ENCODE results near the gene SETD7. TPM values are rescaled to one million over a fixed set of nuclear protein-coding genes. Genes with fewer than 3 reads are reported as not detected.

SETD7 gene
- total RNA-seq, 1 donor from 2014 or later: 39.4 TPM

- ATAC-seq (no peak), DNase-seq (no peak)
- Histone ChIP-seq H3K4me1 (no peaks in the 10 kb centered on the region), H3K4me3 (no peak overlapping the region), H3K27me3 (ENCODE audit: low read depth) (no peaks in the 10 kb centered on the region), H3K36me3 (no peaks in the 10 kb centered on the region), H3K9me3 (no peaks in the 10 kb centered on the region), H3K27ac (no peak overlapping the region)
- intact Hi-C loops (cut with DNase I): no loop called here
- no peak for TF ChIP-seq CTCF (IDR thresholded peaks at IDR 0.05)
Measured at GRCh38 chr4:139584013-139584412, 28.0 kb upstream of the SETD7 start.

GRCh38 chr4:139582044-139582443, 26.0 kb upstream of the SETD7 start:
- intact Hi-C loops (cut with DNase I): no loop called here
- Histone ChIP-seq H3K9me3 (no peaks in the 10 kb centered on the region), H3K36me3 (no peaks in the 10 kb centered on the region), H3K4me1 (no peaks in the 10 kb centered on the region), H3K27ac (no peak overlapping the region), H3K27me3 (ENCODE audit: low read depth) (no peaks in the 10 kb centered on the region), H3K4me3 (no peak overlapping the region)
- ATAC-seq: no peak
- TF ChIP-seq CTCF (IDR thresholded peaks at IDR 0.05): no peak
- DNase-seq: no peak

DNA sequence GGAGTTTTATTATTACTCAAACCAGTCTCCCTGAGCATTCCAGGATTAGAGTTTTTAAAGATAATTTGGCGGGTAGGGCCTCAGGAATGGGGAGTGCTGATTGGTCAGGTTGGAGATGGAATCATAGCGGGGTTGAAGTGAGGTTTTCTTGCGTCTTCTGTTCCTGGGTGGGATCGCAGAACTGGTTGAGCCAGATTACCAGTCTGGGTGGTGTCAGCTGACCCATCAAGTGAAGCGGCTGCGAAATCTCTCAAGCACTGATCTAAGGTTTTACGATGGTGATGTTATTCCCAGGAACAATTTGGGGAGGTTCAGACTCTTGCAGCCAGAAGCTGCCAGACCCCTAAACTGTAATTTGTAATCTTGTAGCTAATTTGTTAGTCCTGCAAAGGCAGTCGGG, 25.1 kb upstream of the SETD7 start:
- DNase-seq: no peak

GRCh38 chr4:139576219-139576618, 20.2 kb upstream of the SETD7 start:
- no peak for ATAC-seq
- no peak for TF ChIP-seq CTCF (IDR thresholded peaks at IDR 0.05)
- H3K4me1 ChIP-seq: no peaks in the 10 kb centered on the region
- no peaks in the 10 kb centered on the region for H3K9me3 ChIP-seq
- H3K27ac ChIP-seq: no peak overlapping the region
- intact Hi-C loops (cut with DNase I): no loop called here
- no peak overlapping the region for H3K4me3 ChIP-seq
- DNase-seq: no peak
- H3K27me3 ChIP-seq (ENCODE audit: low read depth): no peaks in the 10 kb centered on the region
- no peaks in the 10 kb centered on the region for H3K36me3 ChIP-seq

More for the DNA sequence above, 25.1 kb upstream of the SETD7 start:
- H3K36me3 ChIP-seq: no peaks in the 10 kb centered on the region
- H3K4me3 ChIP-seq: no peak overlapping the region
- H3K4me1 ChIP-seq: no peaks in the 10 kb centered on the region
- intact Hi-C loops (cut with DNase I): no loop called here
- H3K27ac ChIP-seq: no peak overlapping the region
- ATAC-seq: no peak
- no peak for TF ChIP-seq CTCF (IDR thresholded peaks at IDR 0.05)
- H3K9me3 ChIP-seq: no peaks in the 10 kb centered on the region
- no peaks in the 10 kb centered on the region for H3K27me3 ChIP-seq (ENCODE audit: low read depth)

DNA sequence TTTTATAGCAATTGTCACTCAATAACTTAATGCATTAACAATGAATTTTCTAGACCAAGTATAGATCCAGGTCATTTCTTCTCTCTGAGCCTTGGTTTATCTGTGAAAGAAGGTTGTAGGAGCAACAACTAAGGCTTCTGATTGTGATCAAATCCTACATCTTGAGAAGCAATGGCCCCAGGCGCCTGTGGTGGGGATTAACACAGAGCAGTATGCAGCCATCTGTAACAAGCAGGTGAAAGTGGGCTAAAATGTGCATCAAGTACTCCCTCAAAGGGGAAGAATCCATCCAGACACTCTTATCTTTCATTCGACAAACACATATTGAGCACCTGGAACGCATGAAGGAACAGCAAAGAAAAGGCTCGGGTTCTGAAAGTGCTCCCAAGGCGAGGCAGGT, 19.1 kb upstream of the SETD7 start:
- TF ChIP-seq CTCF (IDR thresholded peaks at IDR 0.05): no peak
- Histone ChIP-seq H3K9me3 (no peaks in the 10 kb centered on the region), H3K36me3 (no peaks in the 10 kb centered on the region), H3K27me3 (ENCODE audit: low read depth) (no peaks in the 10 kb centered on the region), H3K27ac (no peak overlapping the region), H3K4me3 (no peak overlapping the region), H3K4me1 (no peaks in the 10 kb centered on the region)
- no peak for ATAC-seq
- no peak for DNase-seq
- intact Hi-C loops (cut with DNase I): no loop called here

DNA sequence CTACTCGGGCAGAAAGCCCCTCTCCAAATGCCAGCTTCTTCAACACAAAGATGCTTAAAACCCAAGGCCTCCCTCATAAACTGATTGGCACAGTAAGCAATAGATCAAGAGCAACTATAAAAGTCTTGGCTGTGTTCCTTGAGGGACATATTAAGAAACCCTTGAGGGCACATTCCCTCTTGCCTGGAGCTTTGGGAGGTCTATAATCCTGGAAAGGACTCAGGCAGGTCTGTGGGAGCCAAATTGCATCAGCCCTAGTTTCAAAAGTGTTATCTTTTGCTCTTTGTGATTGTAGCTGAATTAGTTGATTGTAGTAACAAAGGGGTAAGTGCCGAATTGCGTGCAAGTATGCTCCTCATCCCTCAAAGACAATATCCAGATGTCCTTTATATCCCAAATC, 18.6 kb upstream of the SETD7 start:
- no peak for TF ChIP-seq CTCF (IDR thresholded peaks at IDR 0.05)
- intact Hi-C loops (cut with DNase I): no loop called here
- Histone ChIP-seq H3K4me3 (no peak overlapping the region), H3K9me3 (no peaks in the 10 kb centered on the region), H3K36me3 (no peaks in the 10 kb centered on the region), H3K4me1 (no peaks in the 10 kb centered on the region), H3K27ac (no peak overlapping the region), H3K27me3 (ENCODE audit: low read depth) (no peaks in the 10 kb centered on the region)
- ATAC-seq (no peak), DNase-seq (no peak)

Measured in lower lobe of right lung (tissue), 2 donors.